ENCODE results near the gene SNX11. TPM values are rescaled to one million over a fixed set of nuclear protein-coding genes. Genes with fewer than 3 reads are reported as not detected.

The SNX11 gene
- total RNA-seq, 4 donors from 2014 or later = 12.7 to 16.6 (median 15.0) TPM

- H3K4me3 ChIP-seq = no peak overlapping the region
- 87 to 95% methylated on average over 3 of the region's 3 CpGs for WGBS, 2 donors
- H3K9me3 ChIP-seq = no peaks in the 10 kb centered on the region
- TF ChIP-seq, protein P1, sequence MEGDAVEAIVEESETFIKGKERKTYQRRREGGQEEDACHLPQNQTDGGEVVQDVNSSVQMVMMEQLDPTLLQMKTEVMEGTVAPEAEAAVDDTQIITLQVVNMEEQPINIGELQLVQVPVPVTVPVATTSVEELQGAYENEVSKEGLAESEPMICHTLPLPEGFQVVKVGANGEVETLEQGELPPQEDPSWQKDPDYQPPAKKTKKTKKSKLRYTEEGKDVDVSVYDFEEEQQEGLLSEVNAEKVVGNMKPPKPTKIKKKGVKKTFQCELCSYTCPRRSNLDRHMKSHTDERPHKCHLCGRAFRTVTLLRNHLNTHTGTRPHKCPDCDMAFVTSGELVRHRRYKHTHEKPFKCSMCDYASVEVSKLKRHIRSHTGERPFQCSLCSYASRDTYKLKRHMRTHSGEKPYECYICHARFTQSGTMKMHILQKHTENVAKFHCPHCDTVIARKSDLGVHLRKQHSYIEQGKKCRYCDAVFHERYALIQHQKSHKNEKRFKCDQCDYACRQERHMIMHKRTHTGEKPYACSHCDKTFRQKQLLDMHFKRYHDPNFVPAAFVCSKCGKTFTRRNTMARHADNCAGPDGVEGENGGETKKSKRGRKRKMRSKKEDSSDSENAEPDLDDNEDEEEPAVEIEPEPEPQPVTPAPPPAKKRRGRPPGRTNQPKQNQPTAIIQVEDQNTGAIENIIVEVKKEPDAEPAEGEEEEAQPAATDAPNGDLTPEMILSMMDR (IDR thresholded peaks at IDR 0.05) = no peak
- TF ChIP-seq POLR2A (IDR thresholded peaks at IDR 0.05) = no peak
- intact Hi-C loops (cut with DNase I) = no loop called here
- peaks cover 0 to 12% (median 3%) of the 10 kb centered on the region in 3 donors for H3K4me1 ChIP-seq
- H3K27ac ChIP-seq = no peak overlapping the region
- H3K36me3 ChIP-seq = peaks cover 25 to 82% (median 26%) of the 10 kb centered on the region in 3 donors
- no peak for DNase-seq
- H3K27me3 ChIP-seq = no peaks in the 10 kb centered on the region
Observed at GRCh38 chr17:48122665-48123045, 15.1 kb downstream of the SNX11 start.

DNA sequence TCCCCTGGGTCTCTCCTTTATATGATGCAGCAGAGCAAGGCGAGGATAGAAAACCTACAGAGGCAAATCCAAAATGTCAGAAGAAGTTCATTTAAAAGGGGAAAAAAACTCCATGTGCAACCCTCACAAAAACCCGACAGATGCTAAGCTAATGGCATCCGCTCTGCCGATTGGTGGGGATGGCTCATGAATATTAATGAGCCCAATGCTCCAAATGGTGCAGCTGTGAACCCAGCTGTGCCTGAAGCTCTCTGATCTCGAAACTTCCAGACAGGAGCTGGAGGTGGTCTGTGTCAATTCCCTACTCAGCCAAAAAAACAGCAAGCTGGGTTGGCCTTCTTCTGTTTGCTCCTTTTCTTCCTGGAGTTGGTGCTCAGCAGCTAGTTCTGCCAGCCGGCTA is 15.5 kb downstream of the SNX11 start:
- no peaks in the 10 kb centered on the region for H3K9me3 ChIP-seq
- intact Hi-C loops (cut with DNase I) = no loop called here
- peaks cover 21 to 78% (median 24%) of the 10 kb centered on the region in 3 donors for H3K36me3 ChIP-seq
- DNase-seq = no peak
- H3K4me3 ChIP-seq = no peak overlapping the region
- H3K27ac ChIP-seq = no peak overlapping the region
- 80% methylated on average over 6 of the region's 6 CpGs for WGBS, 2 donors
- H3K27me3 ChIP-seq = no peaks in the 10 kb centered on the region
- TF ChIP-seq POLR2A (IDR thresholded peaks at IDR 0.05) = no peak
- TF ChIP-seq, protein P1 (IDR thresholded peaks at IDR 0.05) = no peak
- peaks cover 0 to 15% (median 3%) of the 10 kb centered on the region in 3 donors for H3K4me1 ChIP-seq

GRCh38 chr17:48123776-48124388 is 16.3 kb downstream of the SNX11 start:
- no peak for TF ChIP-seq POLR2A (IDR thresholded peaks at IDR 0.05)
- TF ChIP-seq, protein P1 (IDR thresholded peaks at IDR 0.05) = no peak
- no peaks in the 10 kb centered on the region for H3K27me3 ChIP-seq
- H3K36me3 ChIP-seq = peaks cover 17 to 70% (median 20%) of the 10 kb centered on the region in 3 donors
- peaks cover 0 to 15% (median 3%) of the 10 kb centered on the region in 3 donors for H3K4me1 ChIP-seq
- WGBS, 2 donors = 88 to 90% methylated on average over 4 of the region's 4 CpGs
- intact Hi-C loops (cut with DNase I) = no loop called here
- no peak overlapping the region for H3K4me3 ChIP-seq
- DNase-seq = no peak
- no peaks in the 10 kb centered on the region for H3K9me3 ChIP-seq
- H3K27ac ChIP-seq = no peak overlapping the region

GRCh38 chr17:48125829-48126531 is 18.4 kb downstream of the SNX11 start:
- Histone ChIP-seq H3K9me3 (no peaks in the 10 kb centered on the region), H3K36me3 (peaks cover 13 to 51% (median 15%) of the 10 kb centered on the region in 3 donors), H3K27me3 (no peaks in the 10 kb centered on the region), H3K4me1 (peaks cover 0 to 17% (median 3%) of the 10 kb centered on the region in 3 donors), H3K27ac (no peak overlapping the region), H3K4me3 (no peak overlapping the region)
- 53 to 73% methylated on average over 4 to 9 of the region's 9 CpGs for WGBS, 2 donors
- TF ChIP-seq, protein P1 (IDR thresholded peaks at IDR 0.05) = no peak
- TF ChIP-seq POLR2A (IDR thresholded peaks at IDR 0.05) = no peak
- intact Hi-C loops (cut with DNase I) = loop anchor here (5.0 kb wide), 1 partner anchor 99 kb away; no protein-coding TSS in a partner anchor
- no peak for DNase-seq

DNA sequence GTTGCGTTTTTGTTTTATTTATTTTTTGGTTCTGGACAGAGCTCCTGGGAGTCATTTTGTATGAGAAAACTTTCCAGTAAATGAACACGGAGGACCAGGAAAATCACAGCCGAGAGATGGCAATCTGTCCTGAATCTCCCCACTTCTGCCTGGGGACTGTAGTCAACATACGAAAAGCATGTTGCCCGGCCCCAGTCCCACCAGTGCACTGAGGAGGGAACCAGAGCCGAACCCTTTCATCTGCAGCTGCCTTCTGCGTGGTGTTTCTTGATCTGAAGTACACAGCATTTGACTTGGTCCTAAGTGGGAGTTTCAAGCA is 18.9 kb downstream of the SNX11 start:
- no peak for DNase-seq
- Histone ChIP-seq H3K27me3 (no peaks in the 10 kb centered on the region), H3K9me3 (no peaks in the 10 kb centered on the region), H3K4me3 (no peak overlapping the region), H3K4me1 (peaks cover 0 to 19% (median 3%) of the 10 kb centered on the region in 3 donors), H3K36me3 (peaks cover 8 to 46% (median 10%) of the 10 kb centered on the region in 3 donors), H3K27ac (no peak overlapping the region)
- TF ChIP-seq POLR2A (IDR thresholded peaks at IDR 0.05) = no peak
- TF ChIP-seq, protein P1 (IDR thresholded peaks at IDR 0.05) = no peak
- WGBS, 2 donors = 67 to 93% methylated on average over 6 to 7 of the region's 7 CpGs
- intact Hi-C loops (cut with DNase I) = loop anchor here (5.0 kb wide), 1 partner anchor 99 kb away; no protein-coding TSS in a partner anchor

Data from esophagus squamous epithelium (tissue), 5 donors.